Measurements from ENCODE around the gene PDE6A.

PDE6A gene

DNA sequence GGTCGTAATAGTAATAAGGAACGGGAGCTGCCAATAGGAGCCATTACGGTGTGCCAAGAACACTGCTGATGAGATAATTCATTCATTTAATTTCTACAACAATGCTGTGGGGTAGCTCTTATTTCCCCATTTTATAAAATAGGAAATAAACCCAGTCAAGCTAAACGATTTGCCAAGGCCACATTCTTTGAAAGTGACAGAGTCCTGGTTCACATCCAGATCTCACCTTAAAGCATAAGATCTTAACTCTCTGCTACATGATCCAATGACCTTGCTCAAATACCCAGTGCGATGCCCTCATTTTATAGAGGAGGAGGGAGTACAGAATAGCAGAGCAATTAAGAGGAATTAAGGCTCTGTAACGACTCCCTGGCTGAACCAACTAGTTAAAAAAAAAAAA lies 5.0 kb downstream of the PDE6A start:
- Histone ChIP-seq H3K27ac (ENCODE audit: low read length) (no peak overlapping the region), H3K4me2 (ENCODE audit: low read length) (no peak overlapping the region; the same call in 1 of the 2 replicates), H4K20me1 (ENCODE audit: insufficient read depth, low read length) (no peaks in the 10 kb centered on the region), H3K4me3 (ENCODE audit: low read length) (no peak overlapping the region), H3K9me3 (ENCODE audit: insufficient read depth, low read length) (no peaks in the 10 kb centered on the region), H3K4me1 (ENCODE audit: low read length) (peaks cover 9% of the 10 kb centered on the region; the same call in 1 of the 2 replicates), H2AFZ (ENCODE audit: low read depth, low read length) (no peak overlapping the region), H3K79me2 (ENCODE audit: low read length) (no peaks in the 10 kb centered on the region), H3K27me3 (ENCODE audit: low read depth, low read length) (no peaks in the 10 kb centered on the region), H3K36me3 (replicated peaks; ENCODE audit: low read depth, low read length) (no peaks in the 10 kb centered on the region), H3K9ac (ENCODE audit: low read length) (no peak overlapping the region)
- TF ChIP-seq, protein P1, sequence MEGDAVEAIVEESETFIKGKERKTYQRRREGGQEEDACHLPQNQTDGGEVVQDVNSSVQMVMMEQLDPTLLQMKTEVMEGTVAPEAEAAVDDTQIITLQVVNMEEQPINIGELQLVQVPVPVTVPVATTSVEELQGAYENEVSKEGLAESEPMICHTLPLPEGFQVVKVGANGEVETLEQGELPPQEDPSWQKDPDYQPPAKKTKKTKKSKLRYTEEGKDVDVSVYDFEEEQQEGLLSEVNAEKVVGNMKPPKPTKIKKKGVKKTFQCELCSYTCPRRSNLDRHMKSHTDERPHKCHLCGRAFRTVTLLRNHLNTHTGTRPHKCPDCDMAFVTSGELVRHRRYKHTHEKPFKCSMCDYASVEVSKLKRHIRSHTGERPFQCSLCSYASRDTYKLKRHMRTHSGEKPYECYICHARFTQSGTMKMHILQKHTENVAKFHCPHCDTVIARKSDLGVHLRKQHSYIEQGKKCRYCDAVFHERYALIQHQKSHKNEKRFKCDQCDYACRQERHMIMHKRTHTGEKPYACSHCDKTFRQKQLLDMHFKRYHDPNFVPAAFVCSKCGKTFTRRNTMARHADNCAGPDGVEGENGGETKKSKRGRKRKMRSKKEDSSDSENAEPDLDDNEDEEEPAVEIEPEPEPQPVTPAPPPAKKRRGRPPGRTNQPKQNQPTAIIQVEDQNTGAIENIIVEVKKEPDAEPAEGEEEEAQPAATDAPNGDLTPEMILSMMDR (IDR thresholded peaks at IDR 0.05; ENCODE audit: low read depth, low read length) = no peak
- TF ChIP-seq EZH2phosphoT487 (IDR thresholded peaks at IDR 0.05; ENCODE audit: low read depth) = no peak

DNA sequence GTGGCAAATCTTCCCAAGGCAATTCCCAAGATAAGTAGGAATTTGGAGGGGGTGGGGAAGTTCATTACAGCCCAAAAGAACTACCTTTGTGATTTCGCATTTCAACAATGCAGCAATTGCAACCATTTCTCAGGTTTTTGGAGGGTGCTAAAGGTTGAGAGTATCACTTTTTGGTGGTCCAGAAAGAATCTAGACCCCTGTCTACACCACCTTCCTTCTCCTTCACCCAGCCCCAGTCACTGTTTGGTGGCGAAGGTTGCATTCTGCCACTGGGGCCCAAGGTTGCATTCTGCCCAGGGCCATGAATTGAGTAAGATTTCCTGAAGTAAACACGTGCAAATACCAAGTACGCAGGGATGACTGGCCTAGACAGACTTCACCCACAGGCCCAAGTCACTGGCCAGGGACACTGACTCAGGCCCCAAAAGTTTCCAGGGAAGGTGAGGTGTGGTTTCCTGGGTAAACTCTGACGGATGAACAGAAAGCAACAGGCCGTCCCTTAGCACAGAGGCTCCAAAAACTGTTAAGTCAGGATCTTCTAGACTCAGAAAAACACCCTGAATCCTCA lies 5.7 kb downstream of the PDE6A start:
- no peak overlapping the region for H3K9ac ChIP-seq (ENCODE audit: low read length)
- H3K4me1 ChIP-seq (ENCODE audit: low read length) = peaks cover 9% of the 10 kb centered on the region; the same call in 1 of the 2 replicates
- H3K27me3 ChIP-seq (ENCODE audit: low read depth, low read length) = no peaks in the 10 kb centered on the region
- no peaks in the 10 kb centered on the region for H3K36me3 ChIP-seq (replicated peaks; ENCODE audit: low read depth, low read length)
- no peak for TF ChIP-seq EZH2phosphoT487 (IDR thresholded peaks at IDR 0.05; ENCODE audit: low read depth)
- TF ChIP-seq, protein P1 (IDR thresholded peaks at IDR 0.05; ENCODE audit: low read depth, low read length) = no peak
- no peaks in the 10 kb centered on the region for H4K20me1 ChIP-seq (ENCODE audit: insufficient read depth, low read length)
- no peaks in the 10 kb centered on the region for H3K79me2 ChIP-seq (ENCODE audit: low read length)
- no peak overlapping the region for H3K4me2 ChIP-seq (ENCODE audit: low read length)
- H2AFZ ChIP-seq (ENCODE audit: low read depth, low read length) = no peak overlapping the region
- no peak overlapping the region for H3K27ac ChIP-seq (ENCODE audit: low read length)
- H3K4me3 ChIP-seq (ENCODE audit: low read length) = no peak overlapping the region
- no peaks in the 10 kb centered on the region for H3K9me3 ChIP-seq (ENCODE audit: insufficient read depth, low read length)

DNA sequence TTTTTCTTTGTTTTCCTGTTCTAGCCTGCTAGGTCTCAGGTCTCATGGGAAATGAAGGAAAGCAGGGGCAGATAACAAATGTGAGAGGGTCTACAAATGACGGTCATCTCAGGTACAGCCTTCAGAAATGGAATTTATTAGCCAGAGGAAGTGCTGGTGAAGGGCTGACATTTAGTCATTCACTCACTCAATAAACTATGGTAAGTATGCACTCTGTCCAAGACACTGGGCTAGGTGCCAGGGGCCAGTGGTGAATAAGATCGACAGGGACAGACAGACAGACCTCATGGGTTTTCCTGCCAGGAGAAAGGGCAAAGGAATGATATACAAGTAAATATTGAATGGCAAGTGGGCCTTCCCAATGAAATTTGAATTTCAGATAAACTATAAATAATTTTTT lies 6.3 kb downstream of the PDE6A start:
- H3K4me3 ChIP-seq (ENCODE audit: low read length) = no peak overlapping the region
- no peaks in the 10 kb centered on the region for H3K36me3 ChIP-seq (replicated peaks; ENCODE audit: low read depth, low read length)
- TF ChIP-seq, protein P1 (IDR thresholded peaks at IDR 0.05; ENCODE audit: low read depth, low read length) = no peak
- no peak for TF ChIP-seq EZH2phosphoT487 (IDR thresholded peaks at IDR 0.05; ENCODE audit: low read depth)
- H3K4me2 ChIP-seq (ENCODE audit: low read length) = no peak overlapping the region
- no peak overlapping the region for H2AFZ ChIP-seq (ENCODE audit: low read depth, low read length)
- no peaks in the 10 kb centered on the region for H3K79me2 ChIP-seq (ENCODE audit: low read length)
- H3K4me1 ChIP-seq (ENCODE audit: low read length) = peaks cover 9% of the 10 kb centered on the region; the same call in 1 of the 2 replicates
- H3K27ac ChIP-seq (ENCODE audit: low read length) = no peak overlapping the region
- H3K9me3 ChIP-seq (ENCODE audit: insufficient read depth, low read length) = no peaks in the 10 kb centered on the region
- no peak overlapping the region for H3K9ac ChIP-seq (ENCODE audit: low read length)
- H3K27me3 ChIP-seq (ENCODE audit: low read depth, low read length) = no peaks in the 10 kb centered on the region
- no peaks in the 10 kb centered on the region for H4K20me1 ChIP-seq (ENCODE audit: insufficient read depth, low read length)

DNA sequence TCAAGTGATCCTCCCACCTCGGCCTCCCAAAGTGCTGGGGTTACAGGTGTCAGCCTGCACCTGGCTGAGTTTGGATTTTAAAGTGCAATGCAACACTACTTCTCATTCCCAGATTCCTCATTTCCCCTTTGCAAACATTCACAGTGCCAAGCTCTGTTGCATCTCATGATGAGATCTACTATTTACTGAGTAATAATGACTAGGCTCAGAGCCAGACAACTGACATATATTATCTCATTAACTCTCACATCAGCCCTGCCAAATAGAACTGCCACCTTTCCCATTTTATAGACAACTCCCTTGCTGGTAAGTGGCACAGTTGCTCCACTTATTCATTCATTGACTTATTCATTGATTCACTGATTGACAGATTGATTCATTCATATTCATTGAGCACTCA lies 7.0 kb downstream of the PDE6A start:
- H3K27me3 ChIP-seq (ENCODE audit: low read depth, low read length) = no peaks in the 10 kb centered on the region
- no peak overlapping the region for H3K4me3 ChIP-seq (ENCODE audit: low read length)
- no peaks in the 10 kb centered on the region for H4K20me1 ChIP-seq (ENCODE audit: insufficient read depth, low read length)
- H3K4me2 ChIP-seq (ENCODE audit: low read length) = no peak overlapping the region
- H3K36me3 ChIP-seq (replicated peaks; ENCODE audit: low read depth, low read length) = no peaks in the 10 kb centered on the region
- no peak for TF ChIP-seq EZH2phosphoT487 (IDR thresholded peaks at IDR 0.05; ENCODE audit: low read depth)
- H3K4me1 ChIP-seq (ENCODE audit: low read length) = peaks cover 9% of the 10 kb centered on the region; the same call in 1 of the 2 replicates
- H3K27ac ChIP-seq (ENCODE audit: low read length) = no peak overlapping the region
- no peaks in the 10 kb centered on the region for H3K9me3 ChIP-seq (ENCODE audit: insufficient read depth, low read length)
- no peaks in the 10 kb centered on the region for H3K79me2 ChIP-seq (ENCODE audit: low read length)
- no peak overlapping the region for H2AFZ ChIP-seq (ENCODE audit: low read depth, low read length)
- no peak overlapping the region for H3K9ac ChIP-seq (ENCODE audit: low read length)
